DND-41 (cell line): Measurements from ENCODE around the gene DOCK8.

Experiments
- CTCF ChIP-seq: IDR thresholded peaks from 2 replicates; pipeline ENCODE4 v1.5.1; 2012; ENCODE audit warnings: borderline replicate concordance, low read length, moderate library complexity, mild to moderate bottlenecking; ENCODE audit not compliant: poor library complexity, severe bottlenecking; ENCODE audit errors: extremely low read depth
- EZH2 ChIP-seq: IDR thresholded peaks from 3 replicates; pipeline ENCODE4 v1.6.1; 2012; ENCODE audit warnings: borderline replicate concordance, low read depth, mild to moderate bottlenecking, moderate library complexity, low read length, inconsistent platforms; ENCODE audit not compliant: severe bottlenecking

GRCh38 chr9:259405-260404 lies 45.0 kb downstream of the DOCK8 start:
- no peak for TF ChIP-seq CTCF
- no peak for TF ChIP-seq EZH2
